ENCODE results near the gene GUCA2B. TPM values are rescaled to one million over a fixed set of nuclear protein-coding genes. Genes with fewer than 3 reads are reported as not detected.

The GUCA2B gene
- total and polyA plus RNA-seq, 2 experiments from 2014 or later, result 0.71 TPM; not detected in 1

DNA sequence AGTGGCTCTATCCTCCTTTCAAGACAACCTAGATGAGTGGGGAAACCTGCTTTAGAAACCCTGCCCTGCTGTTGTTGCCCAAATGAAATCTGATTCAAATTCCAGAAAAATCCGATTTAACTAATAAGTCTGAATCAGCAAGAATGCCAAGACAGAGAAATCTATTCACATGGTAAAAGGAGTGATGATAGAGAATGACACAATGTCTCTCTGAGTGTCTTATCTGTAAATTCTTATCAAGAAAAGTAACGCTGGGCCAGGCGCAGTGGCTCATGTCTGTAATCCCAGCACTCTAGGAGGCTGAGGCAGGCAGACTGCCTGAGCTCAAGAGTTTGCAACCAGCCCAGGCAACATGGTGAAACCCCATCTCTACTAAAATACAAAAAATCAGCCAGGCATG is 25.0 kb downstream of the GUCA2B start:
- H3K4me1 ChIP-seq (ENCODE audit: insufficient read depth), result peaks cover 26% of the 10 kb centered on the region
- no peaks in the 10 kb centered on the region for H3K79me2 ChIP-seq
- no peaks in the 10 kb centered on the region for H3K36me3 ChIP-seq (replicated peaks; ENCODE audit: insufficient read depth, low read depth)
- no peak overlapping the region for H3K4me3 ChIP-seq
- 32% methylated on average over 3 of the region's 3 CpGs for WGBS (ENCODE audit: low lambda C conversion rate, missing lambda C conversion rate)
- DNase-seq (ENCODE audit: low spot score), result peak; percentile 43
- no peak overlapping the region for H2AFZ ChIP-seq
- no peaks in the 10 kb centered on the region for H4K20me1 ChIP-seq (ENCODE audit: insufficient read depth, poor library complexity, severe bottlenecking)
- peak overlapping the region; percentile 39 for H3K27ac ChIP-seq
- no peaks in the 10 kb centered on the region for H3K9me3 ChIP-seq (ENCODE audit: low read depth)
- H3K27me3 ChIP-seq, result no peaks in the 10 kb centered on the region
- no peak for TF ChIP-seq EZH2phosphoT487 (IDR thresholded peaks at IDR 0.05; ENCODE audit: low read depth, severe bottlenecking, unreplicated experiment)
- TF ChIP-seq, protein P1, sequence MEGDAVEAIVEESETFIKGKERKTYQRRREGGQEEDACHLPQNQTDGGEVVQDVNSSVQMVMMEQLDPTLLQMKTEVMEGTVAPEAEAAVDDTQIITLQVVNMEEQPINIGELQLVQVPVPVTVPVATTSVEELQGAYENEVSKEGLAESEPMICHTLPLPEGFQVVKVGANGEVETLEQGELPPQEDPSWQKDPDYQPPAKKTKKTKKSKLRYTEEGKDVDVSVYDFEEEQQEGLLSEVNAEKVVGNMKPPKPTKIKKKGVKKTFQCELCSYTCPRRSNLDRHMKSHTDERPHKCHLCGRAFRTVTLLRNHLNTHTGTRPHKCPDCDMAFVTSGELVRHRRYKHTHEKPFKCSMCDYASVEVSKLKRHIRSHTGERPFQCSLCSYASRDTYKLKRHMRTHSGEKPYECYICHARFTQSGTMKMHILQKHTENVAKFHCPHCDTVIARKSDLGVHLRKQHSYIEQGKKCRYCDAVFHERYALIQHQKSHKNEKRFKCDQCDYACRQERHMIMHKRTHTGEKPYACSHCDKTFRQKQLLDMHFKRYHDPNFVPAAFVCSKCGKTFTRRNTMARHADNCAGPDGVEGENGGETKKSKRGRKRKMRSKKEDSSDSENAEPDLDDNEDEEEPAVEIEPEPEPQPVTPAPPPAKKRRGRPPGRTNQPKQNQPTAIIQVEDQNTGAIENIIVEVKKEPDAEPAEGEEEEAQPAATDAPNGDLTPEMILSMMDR (IDR thresholded peaks at IDR 0.05; ENCODE audit: poor library complexity), result no peak
- TF ChIP-seq EZH2 (IDR thresholded peaks at IDR 0.05; ENCODE audit: borderline replicate concordance), result no peak
- peak overlapping the region; percentile 30 for H3K4me2 ChIP-seq
- no peaks in the 10 kb centered on the region for H3K9me2 ChIP-seq (replicated peaks; ENCODE audit: insufficient read depth)

DNA sequence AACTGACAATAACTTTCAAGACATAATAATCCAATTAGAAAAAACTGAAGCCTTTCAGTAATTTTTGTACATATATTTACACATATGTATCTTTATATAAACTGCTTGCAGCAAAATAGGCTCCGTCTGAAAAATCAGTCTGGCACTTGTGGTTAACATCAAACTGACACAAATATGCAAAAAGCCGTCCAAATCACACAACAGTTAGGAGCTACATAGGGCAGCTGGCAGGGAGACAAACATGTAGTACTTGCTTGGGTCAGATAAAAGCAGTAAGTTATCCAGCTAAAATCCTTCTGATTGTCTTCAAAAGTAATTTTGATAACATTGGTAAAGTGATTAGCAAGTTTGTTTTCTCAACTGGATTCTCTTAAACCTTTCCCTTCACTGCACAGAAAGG is 26.1 kb downstream of the GUCA2B start:
- Histone ChIP-seq H3K79me2 (no peaks in the 10 kb centered on the region), H3K9me3 (ENCODE audit: low read depth) (no peaks in the 10 kb centered on the region), H3K4me2 (no peak overlapping the region), H3K36me3 (replicated peaks; ENCODE audit: insufficient read depth, low read depth) (no peaks in the 10 kb centered on the region), H3K27ac (no peak overlapping the region), H3K27me3 (no peaks in the 10 kb centered on the region), H3K9me2 (replicated peaks; ENCODE audit: insufficient read depth) (no peaks in the 10 kb centered on the region), H2AFZ (no peak overlapping the region), H3K4me3 (no peak overlapping the region), H4K20me1 (ENCODE audit: insufficient read depth, poor library complexity, severe bottlenecking) (no peaks in the 10 kb centered on the region), H3K4me1 (ENCODE audit: insufficient read depth) (peaks cover 19% of the 10 kb centered on the region)
- no peak for DNase-seq (ENCODE audit: low spot score)
- 29% methylated on average over 2 of the region's 2 CpGs for WGBS (ENCODE audit: low lambda C conversion rate, missing lambda C conversion rate)
- TF ChIP-seq EZH2phosphoT487 (IDR thresholded peaks at IDR 0.05; ENCODE audit: low read depth, severe bottlenecking, unreplicated experiment) (no peak), EZH2 (IDR thresholded peaks at IDR 0.05; ENCODE audit: borderline replicate concordance) (no peak)
- TF ChIP-seq, protein P1 (IDR thresholded peaks at IDR 0.05; ENCODE audit: poor library complexity), result no peak

DNA sequence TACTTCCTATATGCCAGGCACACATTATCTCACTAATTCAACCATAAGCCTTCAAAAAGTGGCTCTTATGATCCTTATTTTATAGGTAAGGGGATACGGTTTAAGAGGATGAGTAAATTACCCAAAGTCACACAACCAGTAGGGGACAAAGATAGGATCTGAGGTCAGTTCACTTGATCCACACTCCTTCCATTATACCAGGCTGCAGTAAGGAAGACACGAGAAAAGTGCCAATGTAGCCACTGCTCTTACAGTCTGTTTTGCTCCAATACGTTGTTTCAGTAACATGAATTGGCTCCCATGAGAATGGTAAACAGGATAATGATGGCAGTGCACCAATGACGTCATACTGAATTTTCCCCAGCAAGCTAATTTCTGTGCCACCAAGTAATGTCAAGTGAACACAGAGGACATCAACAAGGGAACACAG is 26.7 kb downstream of the GUCA2B start:
- Histone ChIP-seq H3K9me2 (replicated peaks; ENCODE audit: insufficient read depth) (no peaks in the 10 kb centered on the region), H3K4me1 (ENCODE audit: insufficient read depth) (peaks cover 18% of the 10 kb centered on the region), H3K27me3 (no peaks in the 10 kb centered on the region), H3K36me3 (replicated peaks; ENCODE audit: insufficient read depth, low read depth) (no peaks in the 10 kb centered on the region), H3K4me3 (no peak overlapping the region), H4K20me1 (ENCODE audit: insufficient read depth, poor library complexity, severe bottlenecking) (no peaks in the 10 kb centered on the region), H3K27ac (no peak overlapping the region), H2AFZ (no peak overlapping the region), H3K4me2 (no peak overlapping the region), H3K9me3 (ENCODE audit: low read depth) (no peaks in the 10 kb centered on the region), H3K79me2 (no peaks in the 10 kb centered on the region)
- WGBS (ENCODE audit: low lambda C conversion rate, missing lambda C conversion rate), result 65% methylated on average over 4 of the region's 4 CpGs
- no peak for DNase-seq (ENCODE audit: low spot score)
- TF ChIP-seq, protein P1 (IDR thresholded peaks at IDR 0.05; ENCODE audit: poor library complexity), result no peak
- TF ChIP-seq EZH2phosphoT487 (IDR thresholded peaks at IDR 0.05; ENCODE audit: low read depth, severe bottlenecking, unreplicated experiment) (no peak), EZH2 (IDR thresholded peaks at IDR 0.05; ENCODE audit: borderline replicate concordance) (no peak)

DNA sequence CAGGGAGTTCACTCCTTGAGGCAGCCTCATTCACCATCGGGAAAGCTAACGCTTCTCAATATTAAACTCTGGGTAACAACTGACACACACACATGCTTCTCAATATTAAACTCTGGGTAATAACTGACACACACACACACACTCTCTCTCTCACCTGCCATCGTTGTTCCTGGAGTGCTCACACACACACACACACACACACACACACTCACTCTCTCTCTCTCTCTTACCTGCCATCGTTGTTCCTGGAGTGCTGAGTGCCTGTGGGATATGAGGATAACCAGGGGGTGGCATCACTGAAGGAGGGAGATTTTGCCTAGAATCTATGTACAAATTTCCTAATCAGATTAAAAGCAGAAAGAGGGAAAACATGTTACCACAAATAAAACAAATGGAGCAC is 28.5 kb downstream of the GUCA2B start:
- Histone ChIP-seq H3K27ac (no peak overlapping the region), H3K36me3 (replicated peaks; ENCODE audit: insufficient read depth, low read depth) (no peaks in the 10 kb centered on the region), H2AFZ (no peak overlapping the region), H3K4me3 (no peak overlapping the region), H4K20me1 (ENCODE audit: insufficient read depth, poor library complexity, severe bottlenecking) (no peaks in the 10 kb centered on the region), H3K9me3 (ENCODE audit: low read depth) (no peaks in the 10 kb centered on the region), H3K9me2 (replicated peaks; ENCODE audit: insufficient read depth) (no peaks in the 10 kb centered on the region), H3K79me2 (peaks cover 4% of the 10 kb centered on the region), H3K4me2 (no peak overlapping the region), H3K27me3 (no peaks in the 10 kb centered on the region), H3K4me1 (ENCODE audit: insufficient read depth) (peaks cover 18% of the 10 kb centered on the region)
- 75% methylated on average over 4 of the region's 4 CpGs for WGBS (ENCODE audit: low lambda C conversion rate, missing lambda C conversion rate)
- no peak for TF ChIP-seq EZH2 (IDR thresholded peaks at IDR 0.05; ENCODE audit: borderline replicate concordance)
- TF ChIP-seq EZH2phosphoT487 (IDR thresholded peaks at IDR 0.05; ENCODE audit: low read depth, severe bottlenecking, unreplicated experiment), result no peak
- TF ChIP-seq, protein P1 (IDR thresholded peaks at IDR 0.05; ENCODE audit: poor library complexity), result no peak
- DNase-seq (ENCODE audit: low spot score), result no peak

Data from hepatocyte (in vitro differentiated cells).